HCT116 (cell line): ENCODE results near the gene FAM227B. TPM values are rescaled to one million over a fixed set of nuclear protein-coding genes. Genes with fewer than 3 reads are reported as not detected.

Source experiments
- ATAC-seq: fragments of 200-7000 bp; cut with Tn5 transposase; 2 replicates; pipeline ENCODE4 v1.9.1; 2020; ENCODE audit warnings: mild to moderate bottlenecking, moderate library complexity
- BruUV-seq: library from RNA; stranded (reverse); fragments of 400-500 nt; replicated peaks from 2 replicates; lab custom pipeline; 2021; lab: Mats Ljungman, UMichigan
- CTCF ChIA-PET: fragments of 300-600 bp; sonication (Branson Sonifier 250); formaldehyde crosslinking; loops from one replicate; lab custom pipeline; 2021; ENCODE audit warnings: antibody characterized with exemption; lab: Charles Lee
- POLR2A ChIA-PET: fragments of 300-600, 350-600 bp; sonication (Branson Sonifier 250); formaldehyde crosslinking; loops from one replicate; lab custom pipeline; 2021; ENCODE audit warnings: antibody characterized with exemption; lab: Charles Lee
- RAD21 ChIA-PET, 2 experiments: fragments of 300-600 bp; sonication (Branson Sonifier 250); formaldehyde crosslinking; loops; one replicate each; lab custom pipeline; 2023; ENCODE audit warnings: low total read pairs in 2 of 2; ENCODE audit not compliant: uncharacterized antibody in 2 of 2, unreplicated experiment in 2 of 2, low non-redundant PET in 1 of 2; lab: Charles Lee
- DNase-seq: peaks from one replicate; pipeline ENCODE4 v3.0.0-alpha.2; 2010; ENCODE audit warnings: low read depth, low spot score
- H2AFZ ChIP-seq: fragments of 200-600 bp; shearing (Covaris generic), sonication (generic); 2 replicates; pipeline ENCODE4 v1.6.1; 2017; ENCODE audit warnings: low read depth, mixed run types, mixed read lengths, antibody characterized with exemption, low read length; ENCODE audit not compliant: poor library complexity, severe bottlenecking
- H3K27ac ChIP-seq: 2 replicates; pipeline ENCODE4 v1.5.1; 2012; ENCODE audit warnings: low read depth, low read length
- H3K27me3 ChIP-seq: fragments of 200-600 bp; sonication (generic); 2 replicates; pipeline ENCODE4 v1.6.1; 2016; ENCODE audit warnings: mixed run types, low read length, mixed read lengths; ENCODE audit not compliant: insufficient read depth
- H3K36me3 ChIP-seq, 2 experiments: fragments of 200-500 bp in 1 of 2; fragments of 200-600 bp in 1 of 2; sonication (Bioruptor generic) in 1 of 2; sonication (generic) in 1 of 2; 2 replicates each; pipeline versions ENCODE4 v1.5.1 to v1.6.1; 2014 to 2016; ENCODE audit warnings: low read length in 2 of 2, inconsistent platforms in 1 of 2, mixed read lengths in 1 of 2, mixed run types in 1 of 2; ENCODE audit not compliant: insufficient read depth in 2 of 2, control insufficient read depth in 1 of 2
- H3K4me1 ChIP-seq, 2 experiments: fragments of 200-600 bp in 1 of 2; sonication (generic) in 1 of 2; 2 replicates each; pipeline versions ENCODE4 v1.5.1 to v1.6.1; 2012 to 2017; ENCODE audit warnings: low read length in 2 of 2, inconsistent platforms in 1 of 2, mild to moderate bottlenecking in 1 of 2, mixed read lengths in 1 of 2, mixed run types in 1 of 2, moderate library complexity in 1 of 2; ENCODE audit not compliant: insufficient read depth in 2 of 2, control insufficient read depth in 1 of 2
- H3K4me2 ChIP-seq: fragments of 200-600 bp; sonication (generic); 2 replicates; pipeline ENCODE4 v1.6.1; 2017; ENCODE audit warnings: mixed run types, low read length, mixed read lengths
- H3K4me3 ChIP-seq, 2 experiments: fragments of 200-600 bp in 1 of 2; sonication (generic) in 1 of 2; replicated peaks in 1 of 2; 2 replicates each; pipeline ENCODE4 v1.5.1; 2011 to 2016; ENCODE audit warnings: low read length in 2 of 2, control low read depth in 1 of 2, low read depth in 1 of 2, mild to moderate bottlenecking in 1 of 2, mixed read lengths in 1 of 2, mixed run types in 1 of 2
- H3K79me2 ChIP-seq: fragments of 200-600 bp; sonication (generic); 2 replicates; pipeline ENCODE4 v1.6.1; 2017; ENCODE audit warnings: mild to moderate bottlenecking, mixed run types, low read length, moderate library complexity, mixed read lengths; ENCODE audit not compliant: insufficient read depth
- H3K9ac ChIP-seq: fragments of 200-600 bp; sonication (generic); 2 replicates; pipeline ENCODE4 v1.6.1; 2016; ENCODE audit warnings: low read length, mixed read lengths
- H3K9me2 ChIP-seq: fragments of 200-600 bp; sonication (generic), shearing (Covaris generic); 2 replicates; pipeline ENCODE4 v1.6.1; 2017; ENCODE audit warnings: mixed run types, mild to moderate bottlenecking, moderate library complexity; ENCODE audit not compliant: insufficient read depth
- H3K9me3 ChIP-seq, 2 experiments: fragments of 200-500 bp in 1 of 2; fragments of 200-600 bp in 1 of 2; sonication (Bioruptor generic) in 1 of 2; sonication (generic) in 1 of 2; 2 replicates each; pipeline ENCODE4 v1.6.1; 2014 to 2017; ENCODE audit warnings: low read length in 2 of 2, mixed read lengths in 2 of 2, inconsistent platforms in 1 of 2, low read depth in 1 of 2, mild to moderate bottlenecking in 1 of 2, mixed run types in 1 of 2, moderate library complexity in 1 of 2; ENCODE audit not compliant: control insufficient read depth in 1 of 2, insufficient read depth in 1 of 2
- H4K20me1 ChIP-seq: fragments of 200-600 bp; sonication (generic), shearing (Covaris generic); 2 replicates; pipeline ENCODE4 v1.6.1; 2017; ENCODE audit warnings: mixed run types, mild to moderate bottlenecking, moderate library complexity; ENCODE audit not compliant: insufficient read depth
- CBX3 ChIP-seq: IDR thresholded peaks from 2 replicates; pipeline ENCODE4 v1.6.1; 2012; ENCODE audit warnings: low read depth
- CEBPB ChIP-seq: IDR thresholded peaks from 2 replicates; pipeline ENCODE4 v1.6.1; 2012; ENCODE audit warnings: low read depth
- EGR1 ChIP-seq: IDR thresholded peaks from 2 replicates; pipeline ENCODE4 v1.6.1; 2012; ENCODE audit warnings: low read depth
- ELF1 ChIP-seq: IDR thresholded peaks from 2 replicates; pipeline ENCODE4 v1.6.1; 2012; ENCODE audit warnings: low read depth, borderline replicate concordance
- FOSL1 ChIP-seq: IDR thresholded peaks from 2 replicates; pipeline ENCODE4 v1.6.1; 2012; ENCODE audit warnings: low read depth
- MAX ChIP-seq: IDR thresholded peaks from 2 replicates; pipeline ENCODE4 v1.6.1; 2012
- POLR2A ChIP-seq: IDR thresholded peaks from 2 replicates; pipeline ENCODE4 v1.7.0; 2011; ENCODE audit warnings: borderline replicate concordance; ENCODE audit not compliant: insufficient read depth, insufficient read length; ENCODE audit errors: extremely low read depth
- RAD21 ChIP-seq: IDR thresholded peaks from 2 replicates; pipeline ENCODE4 v1.6.1; 2012; ENCODE audit warnings: low read depth, mild to moderate bottlenecking
- REST ChIP-seq: IDR thresholded peaks from 2 replicates; pipeline ENCODE4 v1.6.1; 2012; ENCODE audit warnings: low read depth
- SP1 ChIP-seq: IDR thresholded peaks from 2 replicates; pipeline ENCODE4 v1.6.1; 2012; ENCODE audit warnings: low read depth
- TCF7L2 ChIP-seq: IDR thresholded peaks from 2 replicates; pipeline ENCODE4 v1.7.0; 2011; ENCODE audit warnings: borderline replicate concordance, inconsistent platforms; ENCODE audit not compliant: insufficient read depth, insufficient read length; ENCODE audit errors: extremely low read depth
- YY1 ChIP-seq: IDR thresholded peaks from 2 replicates; pipeline ENCODE4 v1.6.1; 2011; ENCODE audit warnings: low read length, low read depth, moderate library complexity, mild to moderate bottlenecking; ENCODE audit not compliant: insufficient replicate concordance; ENCODE audit errors: extremely low read depth
- ZBTB33 ChIP-seq: IDR thresholded peaks from 2 replicates; pipeline ENCODE4 v1.6.1; 2011; ENCODE audit warnings: mild to moderate bottlenecking, low read length, moderate library complexity; ENCODE audit not compliant: insufficient replicate concordance; ENCODE audit errors: extremely low read depth
- ZFX ChIP-seq: fragments of 450-650 bp; IDR thresholded peaks from 2 replicates; pipeline ENCODE4 v1.6.1; 2017
- ZNF274 ChIP-seq: fragments of 200-500 bp; sonication (Bioruptor generic); IDR thresholded peaks from 2 replicates; pipeline ENCODE4 v1.6.1; 2014; ENCODE audit warnings: mild to moderate bottlenecking, low read depth, low read length, inconsistent platforms
- intact Hi-C: fragments of 100-400 bp; cut with micrococcal nuclease; formaldehyde crosslinking; loops from 2 replicates; pipeline ENCODE4 v1.10.0; 2022
- total RNA-seq: library from RNA; stranded (reverse); gene quantifications from one replicate; pipeline ENCODE4 v1.2.1, GENCODE V29; 2021; ENCODE audit not compliant: unreplicated experiment

The FAM227B gene
- total RNA-seq, 1 experiment from 2014 or later: 6.9 TPM

- ATAC-seq: no peak
- intact Hi-C loops: loop anchor here (10.0 kb wide), 1 partner anchor 1073 kb away; no protein-coding TSS in a partner anchor
- CTCF ChIA-PET: no interaction called here
Measured at GRCh38 chr15:49427372-49427771, 193.2 kb downstream of the FAM227B start.

More at GRCh38 chr15:49427372-49427771, 193.2 kb downstream of the FAM227B start:
- no peaks in the 10 kb centered on the region for H4K20me1 ChIP-seq
- no peaks in the 10 kb centered on the region for H3K79me2 ChIP-seq
- no peak overlapping the region for H3K4me3 ChIP-seq
- H3K4me1 ChIP-seq: no peaks in the 10 kb centered on the region
- TF ChIP-seq ZBTB33: no peak
- TF ChIP-seq YY1: no peak
- TF ChIP-seq TCF7L2: no peak
- TF ChIP-seq SP1: no peak
- no peak for TF ChIP-seq POLR2A
- TF ChIP-seq CBX3: no peak
- no peak for TF ChIP-seq RAD21
- no peak for TF ChIP-seq MAX
- TF ChIP-seq REST: no peak
- no peak for TF ChIP-seq CEBPB
- no peak for TF ChIP-seq EGR1
- no peak for TF ChIP-seq FOSL1
- TF ChIP-seq ZFX: no peak
- TF ChIP-seq ELF1: no peak
- no peak for TF ChIP-seq ZNF274
- ChIA-PET POLR2A (no interaction called here), RAD21 (no interaction called here)
- no peaks in the 10 kb centered on the region for H3K36me3 ChIP-seq
- no peak for DNase-seq
- BruUV-seq: no TSS peak
- no peak overlapping the region for H3K9ac ChIP-seq
- no peaks in the 10 kb centered on the region for H3K9me2 ChIP-seq
- H3K9me3 ChIP-seq: no peaks in the 10 kb centered on the region
- no peaks in the 10 kb centered on the region for H3K27me3 ChIP-seq
- H2AFZ ChIP-seq: no peak overlapping the region
- no peak overlapping the region for H3K4me2 ChIP-seq
- no peak overlapping the region for H3K27ac ChIP-seq
